Liver (tissue), 3 donors: ENCODE data around the gene FAM110A.

Experiments used
- MAX ChIP-seq: IDR thresholded peaks from 2 replicates; pipeline ENCODE4 v1.6.1; 2016; ENCODE audit warnings: antibody characterized with exemption
- RAD21 ChIP-seq, 2 donors: IDR thresholded peaks; 2 replicates each; pipeline ENCODE4 v1.6.1; 2016; ENCODE audit warnings: antibody characterized with exemption in 2 of 2, mild to moderate bottlenecking in 2 of 2
- TAF1 ChIP-seq: conservative IDR thresholded peaks from 2 replicates; pipeline ENCODE4 v1.6.1; 2016; ENCODE audit warnings: antibody characterized with exemption, mild to moderate bottlenecking
- TF ChIP-seq, protein P1 (sequence below): fragments of 150-350 bp; IDR thresholded peaks from 2 replicates; pipeline ENCODE4 v1.5.1; 2017; ENCODE audit warnings: improper control_type of control experiment, low read depth, low read length; ENCODE audit not compliant: missing input control
- donor health status: healthy.
- donor health status: healthy.

DNA sequence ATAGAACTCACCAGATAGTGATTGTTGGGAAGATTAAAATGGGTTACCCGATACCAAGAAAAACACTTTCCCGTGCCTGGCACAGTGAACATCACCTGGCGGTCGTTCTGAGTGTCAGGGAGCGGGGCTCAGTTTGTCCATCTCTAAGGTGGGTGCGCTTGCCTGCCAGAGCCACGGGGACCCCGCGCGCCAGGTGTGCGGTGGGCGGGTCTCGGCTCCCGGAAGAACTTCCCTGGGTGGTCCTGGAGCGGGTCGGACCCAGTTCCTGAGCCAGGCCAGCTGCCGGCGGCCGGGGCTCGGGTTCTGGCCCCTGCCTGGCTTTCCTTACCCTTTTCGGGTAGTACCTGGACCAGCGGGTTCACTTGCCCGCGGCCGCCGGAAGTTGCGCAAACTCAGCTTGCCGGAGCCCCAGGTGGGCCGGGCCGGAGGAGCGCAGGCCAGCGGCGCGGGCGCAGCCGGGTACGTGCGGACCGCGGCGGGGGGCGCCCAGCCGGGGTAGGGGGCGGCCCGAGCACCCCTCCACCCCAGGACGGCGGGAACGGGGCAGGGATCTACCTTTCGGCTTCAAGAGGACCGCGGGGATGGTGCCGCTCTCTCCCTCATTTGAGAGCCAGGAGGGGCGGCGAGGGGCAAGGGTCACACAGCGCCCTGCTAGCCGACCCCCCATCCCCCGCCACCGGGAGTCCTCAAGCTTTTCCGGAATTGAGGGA is 7.5 kb downstream of the FAM110A start:
- TF ChIP-seq, protein P1, sequence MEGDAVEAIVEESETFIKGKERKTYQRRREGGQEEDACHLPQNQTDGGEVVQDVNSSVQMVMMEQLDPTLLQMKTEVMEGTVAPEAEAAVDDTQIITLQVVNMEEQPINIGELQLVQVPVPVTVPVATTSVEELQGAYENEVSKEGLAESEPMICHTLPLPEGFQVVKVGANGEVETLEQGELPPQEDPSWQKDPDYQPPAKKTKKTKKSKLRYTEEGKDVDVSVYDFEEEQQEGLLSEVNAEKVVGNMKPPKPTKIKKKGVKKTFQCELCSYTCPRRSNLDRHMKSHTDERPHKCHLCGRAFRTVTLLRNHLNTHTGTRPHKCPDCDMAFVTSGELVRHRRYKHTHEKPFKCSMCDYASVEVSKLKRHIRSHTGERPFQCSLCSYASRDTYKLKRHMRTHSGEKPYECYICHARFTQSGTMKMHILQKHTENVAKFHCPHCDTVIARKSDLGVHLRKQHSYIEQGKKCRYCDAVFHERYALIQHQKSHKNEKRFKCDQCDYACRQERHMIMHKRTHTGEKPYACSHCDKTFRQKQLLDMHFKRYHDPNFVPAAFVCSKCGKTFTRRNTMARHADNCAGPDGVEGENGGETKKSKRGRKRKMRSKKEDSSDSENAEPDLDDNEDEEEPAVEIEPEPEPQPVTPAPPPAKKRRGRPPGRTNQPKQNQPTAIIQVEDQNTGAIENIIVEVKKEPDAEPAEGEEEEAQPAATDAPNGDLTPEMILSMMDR, result no peak
- TF ChIP-seq TAF1, result no peak
- no peak for TF ChIP-seq RAD21 (IDR thresholded peaks at IDR 0.05)
- TF ChIP-seq MAX, result no peak
